Measurements from ENCODE around the gene ATP2C1. TPM values are rescaled to one million over a fixed set of nuclear protein-coding genes. Genes with fewer than 3 reads are reported as not detected.

ATP2C1 gene
- total and polyA plus RNA-seq, 4 donors = 41.4 to 126 (median 74.2) TPM

GRCh38 chr3:130870423-130870822, 23.5 kb upstream of the ATP2C1 start:
- no peak for ATAC-seq (ENCODE audit: insufficient read depth, low FRiP score)
- H3K9me3 ChIP-seq (ENCODE audit: control insufficient read depth in 4 of 4, insufficient read depth in 3 of 4, low read length in 3 of 4) = no peaks in the 10 kb centered on the region
- TF ChIP-seq CTCF (IDR thresholded peaks at IDR 0.05; ENCODE audit: control extremely low read depth, extremely low read depth) = no peak
- H3K27ac ChIP-seq (ENCODE audit: low read depth in 1 of 2, low read length in 1 of 2) = no peak overlapping the region
- DNase-seq = no peak
- no peak overlapping the region for H3K4me3 ChIP-seq
- H3K4me1 ChIP-seq (ENCODE audit: control insufficient read depth in 5 of 5, insufficient read depth in 5 of 5, low read length in 5 of 5) = no peaks in the 10 kb centered on the region
- H3K9ac ChIP-seq (ENCODE audit: insufficient read depth in 1 of 2, low read length in 2 of 2) = no peak overlapping the region
- H3K27me3 ChIP-seq (ENCODE audit: control insufficient read depth in 3 of 3, insufficient read depth in 3 of 3, low read length in 2 of 3) = no peaks in the 10 kb centered on the region
- WGBS, 2 donors = 39 to 45% methylated on average over 1 of the region's 1 CpG
- no peaks in the 10 kb centered on the region for H3K36me3 ChIP-seq (ENCODE audit: control insufficient read depth in 4 of 4, insufficient read depth in 4 of 4, low read length in 4 of 4)

DNA sequence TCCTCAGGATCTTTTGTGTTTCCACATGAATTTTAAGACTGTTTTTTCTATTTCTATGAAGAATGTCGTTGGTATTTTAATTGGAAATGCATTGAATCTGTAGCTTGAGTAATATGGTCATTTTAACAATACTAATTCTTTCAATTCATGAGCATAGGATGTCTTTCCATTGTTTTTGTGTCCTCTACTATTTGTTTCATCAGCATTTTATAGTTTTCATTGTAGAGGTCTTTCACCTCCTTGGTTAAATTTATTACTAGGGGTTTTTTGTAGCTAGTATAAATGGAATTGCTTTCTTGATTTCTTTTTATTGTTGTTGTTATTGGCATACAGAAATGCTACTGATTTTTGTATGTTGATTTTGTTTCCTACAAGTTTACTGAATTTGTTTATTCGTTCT, 17.3 kb upstream of the ATP2C1 start:
- peaks cover 0 to 6% (median 2%) of the 10 kb centered on the region in 4 donors for H3K9me3 ChIP-seq (ENCODE audit: control insufficient read depth in 4 of 4, insufficient read depth in 3 of 4, low read length in 3 of 4)
- WGBS, 2 donors = 77% methylated on average over 2 of the region's 2 CpGs
- no peak for ATAC-seq (ENCODE audit: insufficient read depth, low FRiP score)
- no peak for DNase-seq
- H3K4me1 ChIP-seq (ENCODE audit: control insufficient read depth in 5 of 5, insufficient read depth in 5 of 5, low read length in 5 of 5) = no peaks in the 10 kb centered on the region
- no peaks in the 10 kb centered on the region for H3K27me3 ChIP-seq (ENCODE audit: control insufficient read depth in 3 of 3, insufficient read depth in 3 of 3, low read length in 2 of 3)
- H3K4me3 ChIP-seq = no peak overlapping the region
- no peak for TF ChIP-seq CTCF (IDR thresholded peaks at IDR 0.05; ENCODE audit: control extremely low read depth, extremely low read depth)
- no peaks in the 10 kb centered on the region for H3K36me3 ChIP-seq (ENCODE audit: control insufficient read depth in 4 of 4, insufficient read depth in 4 of 4, low read length in 4 of 4)
- H3K27ac ChIP-seq (ENCODE audit: low read depth in 1 of 2, low read length in 1 of 2) = no peak overlapping the region
- no peak overlapping the region for H3K9ac ChIP-seq (ENCODE audit: insufficient read depth in 1 of 2, low read length in 2 of 2)

DNA sequence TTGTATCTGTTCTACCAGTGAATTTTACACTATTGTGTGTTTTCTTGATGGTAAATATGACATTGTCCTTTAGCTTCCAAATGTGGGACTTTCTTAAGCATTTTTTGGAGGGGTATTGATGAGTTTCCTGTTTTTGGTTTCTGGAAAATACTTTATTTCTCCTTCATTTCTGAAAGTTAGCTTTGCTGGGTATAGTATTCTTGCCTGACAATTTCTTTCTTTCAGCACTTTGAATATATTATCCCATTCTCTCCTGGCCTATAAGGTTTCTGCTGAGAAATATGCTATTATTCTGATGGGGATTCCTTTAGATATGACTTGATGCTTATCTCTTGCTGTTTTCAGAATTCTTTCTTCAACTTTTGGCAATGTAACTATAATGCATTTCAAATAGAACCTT, 15.4 kb upstream of the ATP2C1 start:
- no peak overlapping the region for H3K4me3 ChIP-seq
- H3K36me3 ChIP-seq (ENCODE audit: control insufficient read depth in 4 of 4, insufficient read depth in 4 of 4, low read length in 4 of 4) = no peaks in the 10 kb centered on the region
- ATAC-seq (ENCODE audit: insufficient read depth, low FRiP score) (no peak), DNase-seq (no peak)
- TF ChIP-seq CTCF (IDR thresholded peaks at IDR 0.05; ENCODE audit: control extremely low read depth, extremely low read depth) = no peak
- no peaks in the 10 kb centered on the region for H3K4me1 ChIP-seq (ENCODE audit: control insufficient read depth in 5 of 5, insufficient read depth in 5 of 5, low read length in 5 of 5)
- H3K27ac ChIP-seq (ENCODE audit: low read depth in 1 of 2, low read length in 1 of 2) = no peak overlapping the region
- no peak overlapping the region for H3K9ac ChIP-seq (ENCODE audit: insufficient read depth in 1 of 2, low read length in 2 of 2)
- H3K9me3 ChIP-seq (ENCODE audit: control insufficient read depth in 4 of 4, insufficient read depth in 3 of 4, low read length in 3 of 4) = peaks cover 0 to 6% (median 2%) of the 10 kb centered on the region in 4 donors
- H3K27me3 ChIP-seq (ENCODE audit: control insufficient read depth in 3 of 3, insufficient read depth in 3 of 3, low read length in 2 of 3) = no peaks in the 10 kb centered on the region

GRCh38 chr3:130889416-130889946, 4.4 kb upstream of the ATP2C1 start:
- Histone ChIP-seq H3K36me3 (ENCODE audit: control insufficient read depth in 4 of 4, insufficient read depth in 4 of 4, low read length in 4 of 4) (no peaks in the 10 kb centered on the region), H3K27me3 (ENCODE audit: control insufficient read depth in 3 of 3, insufficient read depth in 3 of 3, low read length in 2 of 3) (no peaks in the 10 kb centered on the region), H3K9me3 (ENCODE audit: control insufficient read depth in 4 of 4, insufficient read depth in 3 of 4, low read length in 3 of 4) (no peaks in the 10 kb centered on the region), H3K4me3 (no peak overlapping the region), H3K9ac (ENCODE audit: insufficient read depth in 1 of 2, low read length in 2 of 2) (no peak overlapping the region), H3K27ac (ENCODE audit: low read depth in 1 of 2, low read length in 1 of 2) (no peak overlapping the region), H3K4me1 (ENCODE audit: control insufficient read depth in 5 of 5, insufficient read depth in 5 of 5, low read length in 5 of 5) (peaks cover 0 to 4% (median 0%) of the 10 kb centered on the region in 5 donors)
- ATAC-seq (ENCODE audit: insufficient read depth, low FRiP score) = no peak
- TF ChIP-seq CTCF (IDR thresholded peaks at IDR 0.05; ENCODE audit: control extremely low read depth, extremely low read depth) = no peak
- 62 to 80% methylated on average over 1 of the region's 1 CpG for WGBS, 2 donors
- DNase-seq = no peak

Data from lung (tissue), 12 donors.